Naive thymus-derived CD8-positive, alpha-beta T cell (primary cell): Measurements from ENCODE around the gene RBM18. TPM values are rescaled to one million over a fixed set of nuclear protein-coding genes. Genes with fewer than 3 reads are reported as not detected.

Experiments used
- ATAC-seq, 2 donors: fragments of 150-1000 bp; cut with Tn5 transposase in 1 of 2; sonication (Bioruptor Pico), chemical (Tn5 transposase) in 1 of 2; 1 replicate in 1 of 2; 2 replicates in 1 of 2; pipeline ENCODE4 v1.10.0; 2021; ENCODE audit warnings: mild to moderate bottlenecking in 2 of 2, moderate library complexity in 2 of 2
- POLR2A ChIA-PET: fragments of 350-600 bp; sonication (Branson Sonifier 250); formaldehyde crosslinking; loops from one replicate; lab custom pipeline; 2021; ENCODE audit warnings: antibody characterized with exemption; lab: Charles Lee
- DNase-seq, 10 donors: peaks; one replicate each; pipeline versions ENCODE4 v3.0.0 to v3.0.0-alpha.2; 2020 to 2022
- H3K27ac Mint-ChIP-seq, 10 donors: one replicate each; pipeline ENCODE4 v1.8.0; 2020 to 2022; ENCODE audit warnings: mild to moderate bottlenecking in 10 of 10, mixed read lengths in 10 of 10, moderate library complexity in 4 of 10, inconsistent platforms in 1 of 10
- H3K27me3 Mint-ChIP-seq, 5 donors: one replicate each; pipeline ENCODE4 v1.8.0; 2021 to 2022; ENCODE audit warnings: mixed read lengths in 5 of 5
- H3K36me3 Mint-ChIP-seq, 3 donors: one replicate each; pipeline ENCODE4 v1.8.0; 2020 to 2022; ENCODE audit warnings: mixed read lengths in 3 of 3, mild to moderate bottlenecking in 2 of 3, inconsistent platforms in 1 of 3
- H3K4me1 Mint-ChIP-seq, 4 donors: one replicate each; pipeline ENCODE4 v1.8.0; 2021 to 2022; ENCODE audit warnings: mixed read lengths in 4 of 4
- H3K4me3 Mint-ChIP-seq, 10 donors: one replicate each; pipeline ENCODE4 v1.8.0; 2020 to 2022; ENCODE audit warnings: mild to moderate bottlenecking in 10 of 10, mixed read lengths in 10 of 10, moderate library complexity in 6 of 10, inconsistent platforms in 1 of 10
- H3K9me3 Mint-ChIP-seq, 9 donors: one replicate each; pipeline ENCODE4 v1.8.0; 2020 to 2022; ENCODE audit warnings: mixed read lengths in 9 of 9, mild to moderate bottlenecking in 3 of 9, inconsistent platforms in 1 of 9, moderate library complexity in 1 of 9
- polyA plus RNA-seq, 3 donors: library from polyadenylated mRNA; unstranded; fragments of 300-500 nt; fragmentation: Illumina TruSeq; gene quantifications; one replicate each; pipeline ENCODE4 v1.2.3, GENCODE V29; 2021
- total RNA-seq, 8 experiments: library from RNA in 2 of 8; stranded (reverse) in 2 of 8; gene quantifications; one replicate each; pipeline ENCODE4 v1.2.3 and lab custom pipeline; 2021 to 2026

RBM18 gene
- total and polyA plus RNA-seq, 5 experiments from 2014 or later, result 15.1 to 19.8 (median 16.5) TPM

DNA sequence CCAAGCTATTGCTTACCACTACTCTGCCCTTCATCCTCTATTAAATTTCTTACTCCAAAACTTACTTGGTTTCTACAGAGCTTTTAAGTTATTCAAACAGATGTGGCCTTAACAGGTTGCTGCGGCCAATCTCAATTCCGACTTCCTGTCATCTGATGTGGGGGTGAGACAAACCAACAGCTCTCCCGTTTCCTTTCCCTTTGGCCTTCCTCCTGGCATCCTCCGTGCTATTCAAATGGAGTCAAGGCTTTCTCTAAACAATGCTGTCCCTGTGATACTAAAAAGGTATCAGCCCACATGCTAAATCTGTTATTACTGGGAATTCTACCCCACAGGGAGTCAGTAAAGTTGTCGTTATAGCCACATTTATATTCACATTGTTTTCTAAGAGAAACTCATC lies 11.8 kb downstream of the RBM18 start:
- POLR2A ChIA-PET, result no interaction called here
- no peak for ATAC-seq
- Mint-ChIP-seq H3K9me3 (no peaks in the 10 kb centered on the region), H3K4me3 (no peak overlapping the region), H3K36me3 (peaks cover 7 to 79% (median 10%) of the 10 kb centered on the region in 3 donors), H3K27me3 (no peaks in the 10 kb centered on the region), H3K4me1 (peaks cover 7 to 30% (median 16%) of the 10 kb centered on the region in 4 donors), H3K27ac (no peak overlapping the region)
- no peak for DNase-seq

DNA sequence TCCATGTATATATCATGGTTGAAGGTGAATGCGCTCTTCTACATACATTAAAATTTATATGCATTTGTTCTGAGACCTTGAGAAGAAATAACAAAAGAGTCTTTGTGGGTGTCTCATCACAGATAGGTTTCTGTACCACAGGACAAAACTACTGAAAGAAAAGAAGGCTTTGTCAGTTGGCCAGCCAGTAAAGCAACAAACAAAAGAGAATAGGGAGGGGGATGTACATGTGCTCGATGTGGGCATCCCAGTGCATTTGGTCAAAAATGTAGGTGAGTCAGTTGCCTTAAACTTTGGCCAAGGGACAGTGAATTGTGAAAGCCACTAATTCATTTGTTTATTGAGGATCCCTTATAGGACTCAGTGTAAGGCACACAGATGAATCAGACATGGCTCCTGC lies 13.3 kb downstream of the RBM18 start:
- H3K27me3 Mint-ChIP-seq, result no peaks in the 10 kb centered on the region
- H3K4me1 Mint-ChIP-seq, result peaks cover 4 to 29% (median 12%) of the 10 kb centered on the region in 4 donors
- no peak for ATAC-seq
- POLR2A ChIA-PET, result no interaction called here
- H3K36me3 Mint-ChIP-seq, result peaks cover 7 to 80% (median 11%) of the 10 kb centered on the region in 3 donors
- H3K4me3 Mint-ChIP-seq, result no peak overlapping the region
- H3K27ac Mint-ChIP-seq, result peak overlapping the region in 3 of 10 donors; percentile 21 to 51 (median 22)
- DNase-seq, result no peak
- H3K9me3 Mint-ChIP-seq, result no peaks in the 10 kb centered on the region

DNA sequence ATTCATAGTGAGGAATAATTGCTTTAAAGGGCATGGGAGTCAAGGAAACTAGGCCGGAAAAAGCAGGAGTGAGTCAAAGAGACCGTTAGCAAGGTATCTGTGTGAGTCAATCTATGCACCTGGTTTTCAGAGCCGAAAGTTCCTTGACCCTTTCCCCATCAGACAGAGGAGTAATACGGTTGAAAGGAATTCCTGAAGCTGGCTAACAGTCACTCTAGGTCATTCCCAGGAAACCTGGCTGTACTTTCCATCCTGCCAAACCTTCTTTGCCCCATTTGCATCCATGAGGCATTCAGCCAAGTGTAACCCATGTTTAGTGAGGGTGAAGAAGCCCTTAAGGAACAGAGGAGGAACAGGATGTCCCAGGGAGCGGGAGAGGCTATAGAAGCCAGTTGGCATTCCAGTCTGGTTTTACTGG lies 16.2 kb downstream of the RBM18 start:
- H3K36me3 Mint-ChIP-seq, result peaks cover 16 to 85% (median 16%) of the 10 kb centered on the region in 3 donors
- peaks cover 0 to 12% (median 5%) of the 10 kb centered on the region in 4 donors for H3K4me1 Mint-ChIP-seq

DNA sequence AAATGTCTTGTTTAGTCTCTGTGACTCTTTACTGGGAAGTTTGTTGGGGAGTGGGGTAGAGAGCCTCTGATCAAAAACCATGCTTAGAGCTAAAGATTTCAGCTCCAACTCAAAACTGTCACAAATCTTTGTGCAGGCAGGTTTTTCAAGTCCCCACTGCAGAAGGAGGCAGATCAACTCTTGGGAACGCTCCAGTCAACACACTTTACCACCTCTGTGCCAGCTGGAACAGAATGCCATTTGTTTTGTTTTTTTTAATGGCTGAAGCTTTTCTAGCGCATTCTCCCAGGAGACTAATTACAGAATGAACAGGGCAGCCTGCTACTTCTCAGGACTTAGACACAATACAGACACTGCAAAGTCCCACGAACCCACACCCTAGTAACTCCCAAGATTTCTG lies 18.0 kb downstream of the RBM18 start:
- no peak for DNase-seq
- Mint-ChIP-seq H3K9me3 (no peaks in the 10 kb centered on the region), H3K4me3 (no peak overlapping the region), H3K4me1 (no peaks in the 10 kb centered on the region), H3K27ac (peak overlapping the region in 1 of 10 donors; percentile 16), H3K27me3 (no peaks in the 10 kb centered on the region), H3K36me3 (peaks cover 16 to 86% (median 20%) of the 10 kb centered on the region in 3 donors)
- no peak for ATAC-seq
- POLR2A ChIA-PET, result no interaction called here

More for the DNA sequence above, 16.2 kb downstream of the RBM18 start:
- DNase-seq (no peak), ATAC-seq (no peak)
- H3K4me3 Mint-ChIP-seq, result no peak overlapping the region
- POLR2A ChIA-PET, result no interaction called here
- peak overlapping the region in 1 of 10 donors; percentile 48 for H3K27ac Mint-ChIP-seq
- H3K9me3 Mint-ChIP-seq, result no peaks in the 10 kb centered on the region
- H3K27me3 Mint-ChIP-seq, result no peaks in the 10 kb centered on the region

DNA sequence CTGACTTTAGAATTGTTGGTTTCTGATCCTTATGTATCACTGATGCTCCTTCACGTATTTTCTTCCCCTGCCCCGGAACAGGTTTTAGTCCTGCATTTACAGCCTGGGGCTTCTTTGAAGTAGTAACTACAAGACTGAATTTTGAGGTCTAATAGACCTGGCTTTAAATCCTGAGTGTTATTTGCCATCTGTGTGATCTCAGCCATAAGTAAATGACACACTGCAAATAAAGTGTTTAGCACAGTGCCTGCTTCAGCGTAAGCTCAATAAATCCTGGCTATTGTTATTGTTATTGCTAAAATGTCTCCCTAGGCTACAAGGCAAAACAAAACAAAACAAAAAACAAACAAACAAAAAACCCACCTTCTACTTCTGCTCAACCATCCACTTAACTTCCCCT lies 20.3 kb downstream of the RBM18 start:
- peak overlapping the region in 2 of 10 donors; percentile 28 to 31 for H3K27ac Mint-ChIP-seq
- ATAC-seq (no peak), DNase-seq (no peak)
- H3K4me1 Mint-ChIP-seq, result no peaks in the 10 kb centered on the region
- H3K27me3 Mint-ChIP-seq, result no peaks in the 10 kb centered on the region
- peaks cover 9 to 87% (median 17%) of the 10 kb centered on the region in 3 donors for H3K36me3 Mint-ChIP-seq
- H3K4me3 Mint-ChIP-seq, result no peak overlapping the region
- POLR2A ChIA-PET, result no interaction called here
- no peaks in the 10 kb centered on the region for H3K9me3 Mint-ChIP-seq

DNA sequence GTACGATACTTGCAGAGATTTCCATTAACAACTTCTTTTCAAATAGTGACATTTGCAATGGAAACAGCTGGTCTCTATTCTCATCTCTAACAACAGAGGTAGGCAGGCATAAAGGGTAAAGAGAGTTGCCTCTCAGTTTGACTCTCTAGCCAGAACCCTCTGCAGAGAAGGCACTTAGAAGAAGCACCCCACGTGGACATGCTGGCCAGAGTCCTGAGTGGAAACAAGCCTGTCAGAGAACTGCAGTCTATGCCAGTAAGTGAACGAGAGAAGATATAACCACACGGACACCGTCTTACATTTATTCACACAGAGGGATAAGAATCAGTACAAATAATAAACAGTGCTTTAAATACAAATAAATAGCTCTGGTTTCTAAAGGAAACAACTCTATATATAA lies 24.9 kb downstream of the RBM18 start:
- H3K4me1 Mint-ChIP-seq, result no peaks in the 10 kb centered on the region
- no peaks in the 10 kb centered on the region for H3K9me3 Mint-ChIP-seq
- DNase-seq, result no peak
- peak overlapping the region in 2 of 10 donors; percentile 71 to 74 for H3K27ac Mint-ChIP-seq
- no peak for ATAC-seq
- peaks cover 4 to 63% (median 16%) of the 10 kb centered on the region in 3 donors for H3K36me3 Mint-ChIP-seq
- no peaks in the 10 kb centered on the region for H3K27me3 Mint-ChIP-seq
- H3K4me3 Mint-ChIP-seq, result no peak overlapping the region
- POLR2A ChIA-PET, result no interaction called here

DNA sequence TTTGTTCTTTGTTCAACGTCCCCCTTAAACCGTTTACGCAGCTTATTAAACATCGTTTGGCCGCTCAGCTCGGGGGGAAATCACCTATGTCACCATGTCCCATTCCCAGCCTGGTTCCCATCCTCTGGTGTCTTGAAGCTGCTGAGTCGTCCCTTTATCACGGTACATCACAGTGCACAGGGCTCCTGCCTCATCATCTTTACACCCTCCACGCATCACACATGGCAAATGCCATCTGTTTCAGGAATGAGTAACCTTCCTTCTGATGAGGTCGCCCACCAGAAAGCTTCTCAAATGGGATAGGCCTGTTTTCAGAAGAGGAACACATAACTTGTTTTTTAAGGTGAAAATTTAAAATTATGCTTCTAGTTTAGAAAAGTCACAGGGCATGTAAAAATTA lies 28.0 kb downstream of the RBM18 start:
- Mint-ChIP-seq H3K9me3 (no peaks in the 10 kb centered on the region), H3K36me3 (peaks cover 0 to 34% (median 8%) of the 10 kb centered on the region in 3 donors), H3K4me3 (no peak overlapping the region), H3K4me1 (no peaks in the 10 kb centered on the region), H3K27ac (no peak overlapping the region), H3K27me3 (peaks cover 0 to 8% (median 2%) of the 10 kb centered on the region in 5 donors)
- POLR2A ChIA-PET, result no interaction called here
- ATAC-seq, result no peak
- DNase-seq, result no peak

DNA sequence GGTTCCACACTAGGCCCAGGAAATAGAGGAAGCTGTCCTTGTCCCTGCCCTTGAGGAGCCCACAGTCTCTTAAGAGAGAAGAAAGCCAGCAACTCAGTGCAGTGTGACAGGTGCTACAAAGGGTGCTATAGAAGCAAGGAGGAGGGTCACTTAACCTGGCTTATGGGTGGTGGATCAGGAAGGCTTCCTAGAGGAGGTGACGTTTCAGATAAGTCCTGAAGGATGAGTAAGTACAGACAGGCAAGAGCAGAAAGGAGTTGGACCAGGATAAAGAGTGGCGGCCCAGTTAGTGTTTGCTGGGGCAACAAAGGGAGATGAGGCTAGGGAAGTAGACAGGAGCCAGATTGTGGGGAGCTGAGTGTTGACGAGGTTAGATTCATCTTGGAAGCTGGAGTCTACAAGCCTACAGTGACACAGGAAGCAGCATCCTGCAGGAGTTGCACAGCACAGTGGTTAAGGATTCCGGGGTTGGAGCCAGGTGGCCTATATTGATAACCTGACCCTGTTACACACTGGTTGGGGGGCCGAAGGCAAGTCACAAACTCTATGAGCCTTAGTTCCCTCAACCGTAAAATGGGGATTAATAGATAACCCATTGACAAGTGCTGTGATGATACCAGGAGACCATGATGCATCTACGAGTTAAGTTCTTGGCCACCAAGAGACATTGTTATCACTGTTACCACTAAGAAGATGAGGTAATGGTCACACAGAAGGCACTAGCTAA lies 30.5 kb downstream of the RBM18 start:
- no peak overlapping the region for H3K4me3 Mint-ChIP-seq
- H3K4me1 Mint-ChIP-seq, result no peaks in the 10 kb centered on the region
- H3K36me3 Mint-ChIP-seq, result peaks cover 0 to 10% (median 2%) of the 10 kb centered on the region in 3 donors
- POLR2A ChIA-PET, result no interaction called here
- no peaks in the 10 kb centered on the region for H3K9me3 Mint-ChIP-seq
- ATAC-seq, result no peak
- no peak for DNase-seq
- peaks cover 0 to 9% (median 2%) of the 10 kb centered on the region in 5 donors for H3K27me3 Mint-ChIP-seq
- H3K27ac Mint-ChIP-seq, result no peak overlapping the region

DNA sequence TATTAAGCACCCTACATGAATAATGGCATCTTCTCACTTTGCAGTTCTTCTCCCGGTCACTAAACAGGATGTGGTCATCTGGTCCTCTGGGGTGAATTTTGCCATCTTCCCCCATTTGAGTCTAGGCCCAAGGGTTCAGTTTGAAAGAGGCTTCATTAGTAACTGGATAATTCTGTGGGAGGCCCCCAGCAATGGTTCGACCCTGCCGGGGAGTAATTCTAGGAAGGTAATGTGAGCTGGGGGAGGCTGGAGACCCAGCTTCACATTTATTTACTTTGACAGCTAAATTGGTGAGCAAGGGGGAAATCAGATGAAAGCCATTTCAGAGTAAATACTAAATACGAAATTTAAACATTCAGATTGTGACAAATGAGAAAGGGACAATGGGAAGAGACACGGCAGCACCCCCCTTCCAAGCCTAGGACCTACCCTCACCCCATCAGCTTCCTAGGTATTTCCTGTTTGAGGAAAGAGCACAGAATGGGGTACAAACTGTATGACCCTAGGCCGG lies 31.8 kb downstream of the RBM18 start:
- Mint-ChIP-seq H3K4me3 (no peak overlapping the region), H3K4me1 (no peaks in the 10 kb centered on the region), H3K9me3 (no peaks in the 10 kb centered on the region), H3K27me3 (peaks cover 0 to 9% (median 3%) of the 10 kb centered on the region in 5 donors), H3K36me3 (no peaks in the 10 kb centered on the region), H3K27ac (no peak overlapping the region)
- ATAC-seq (no peak), DNase-seq (no peak)
- POLR2A ChIA-PET, result no interaction called here

DNA sequence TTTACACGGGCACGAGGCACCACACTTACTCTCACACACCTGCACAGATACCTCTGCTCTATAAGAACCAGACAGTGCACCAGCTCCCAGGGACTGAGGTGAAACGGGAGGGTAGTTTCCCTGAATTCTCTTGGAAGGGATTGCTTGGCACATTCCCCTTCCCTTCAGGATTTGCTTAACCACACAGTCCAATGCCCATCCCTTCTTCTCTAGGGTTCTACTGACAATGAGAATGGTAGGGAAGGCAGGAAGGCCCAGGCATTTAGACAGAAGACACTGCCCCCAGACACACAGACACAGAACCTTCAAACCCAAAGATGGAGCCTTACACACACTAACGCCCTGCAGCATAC lies 35.2 kb downstream of the RBM18 start:
- no peak overlapping the region for H3K4me3 Mint-ChIP-seq
- H3K27ac Mint-ChIP-seq, result no peak overlapping the region
- DNase-seq (no peak), ATAC-seq (no peak)
- peaks cover 0 to 8% (median 3%) of the 10 kb centered on the region in 4 donors for H3K4me1 Mint-ChIP-seq
- POLR2A ChIA-PET, result no interaction called here
- no peaks in the 10 kb centered on the region for H3K36me3 Mint-ChIP-seq
- no peaks in the 10 kb centered on the region for H3K9me3 Mint-ChIP-seq
- H3K27me3 Mint-ChIP-seq, result peaks cover 15 to 34% (median 29%) of the 10 kb centered on the region in 5 donors

DNA sequence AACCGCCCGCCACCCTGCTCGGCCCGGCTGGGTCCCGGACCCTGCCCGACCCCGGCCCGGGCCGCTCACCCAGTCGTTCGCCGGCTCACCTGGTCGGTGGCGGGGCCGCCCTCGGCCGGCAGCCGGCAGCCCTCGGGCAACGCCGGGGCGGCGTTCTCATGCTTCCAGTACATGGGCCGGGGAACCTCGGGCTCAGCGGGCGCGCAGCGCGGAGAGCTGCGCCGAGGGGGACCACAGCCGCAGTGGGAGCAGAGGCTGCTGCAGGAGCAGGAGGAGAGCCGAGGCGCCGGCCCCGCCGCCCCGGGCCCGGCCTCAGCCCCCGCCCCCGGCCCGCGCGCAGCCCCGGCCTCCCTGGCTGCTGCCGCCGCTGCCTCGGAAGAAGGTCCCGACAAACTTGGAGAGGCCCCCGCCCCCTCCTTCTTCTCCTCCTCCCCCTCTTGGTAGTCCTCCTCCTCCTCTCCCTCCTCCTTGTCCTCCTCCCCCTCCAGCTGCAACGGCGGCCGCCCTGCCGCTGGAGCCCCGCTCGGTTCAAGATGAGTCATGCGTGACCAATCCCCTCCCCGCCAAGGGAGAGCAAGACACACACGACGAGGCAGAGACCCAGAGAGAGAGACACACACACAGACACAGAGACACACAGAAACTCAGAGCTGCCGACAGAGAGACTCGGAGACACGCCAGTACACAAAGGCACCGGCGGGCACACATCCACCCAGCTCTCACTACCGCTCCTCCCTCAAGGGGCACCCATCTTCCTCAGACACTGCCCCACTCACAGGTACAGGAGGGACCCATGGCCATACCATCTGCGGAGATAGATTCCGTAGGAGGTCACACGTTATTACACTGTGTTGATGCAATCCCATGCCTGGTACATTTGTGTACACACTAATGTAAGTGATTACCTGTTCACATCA lies 35.8 kb downstream of the RBM18 start, which contains the start of gene LHX6:
LHX6 (minus strand) TSS at position 390 of the 917 bp plus-strand sequence; CDS start at position 173, 217 bp downstream.
- Mint-ChIP-seq H3K27me3 (peaks cover 21 to 40% (median 32%) of the 10 kb centered on the region in 5 donors), H3K4me3 (peak within 1 kb of the TSS; percentile 10 to 73 (median 52)), H3K27ac (no peak within 1 kb of the TSS), H3K9me3 (no peaks in the 10 kb centered on the region), H3K4me1 (peaks cover 0 to 8% (median 3%) of the 10 kb centered on the region in 4 donors), H3K36me3 (no peaks in the 10 kb centered on the region)
- ATAC-seq (peak in 1 of 2 donors; percentile 30), DNase-seq (no peak)
- POLR2A ChIA-PET, result no interaction called here

DNA sequence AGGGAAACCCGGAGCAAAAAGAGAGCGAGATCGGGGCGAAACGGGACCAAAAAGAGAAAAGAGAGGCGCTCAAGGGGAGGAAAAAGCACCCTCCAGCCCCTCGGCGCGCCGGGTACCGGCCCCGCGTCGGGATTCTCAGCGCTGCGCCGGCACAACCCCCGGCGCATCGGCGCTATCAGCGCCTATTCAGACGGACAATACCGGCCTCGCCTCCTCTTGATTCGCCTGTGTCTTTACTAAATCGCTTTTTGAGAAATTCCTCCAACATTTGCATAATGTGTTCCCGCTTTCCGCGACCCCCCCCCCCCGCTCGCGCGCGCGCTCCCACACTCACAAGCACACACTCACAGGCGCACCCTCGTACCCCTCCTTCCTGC lies 36.5 kb downstream of the RBM18 start:
- ATAC-seq (no peak), DNase-seq (no peak)
- POLR2A ChIA-PET, result no interaction called here
- H3K4me1 Mint-ChIP-seq, result peaks cover under 1 to 8% (median 3%) of the 10 kb centered on the region in 4 donors
- peak overlapping the region; percentile 10 to 73 (median 52) for H3K4me3 Mint-ChIP-seq
- no peaks in the 10 kb centered on the region for H3K9me3 Mint-ChIP-seq
- H3K27ac Mint-ChIP-seq, result no peak overlapping the region
- no peaks in the 10 kb centered on the region for H3K36me3 Mint-ChIP-seq
- H3K27me3 Mint-ChIP-seq, result peaks cover 24 to 47% (median 37%) of the 10 kb centered on the region in 5 donors

DNA sequence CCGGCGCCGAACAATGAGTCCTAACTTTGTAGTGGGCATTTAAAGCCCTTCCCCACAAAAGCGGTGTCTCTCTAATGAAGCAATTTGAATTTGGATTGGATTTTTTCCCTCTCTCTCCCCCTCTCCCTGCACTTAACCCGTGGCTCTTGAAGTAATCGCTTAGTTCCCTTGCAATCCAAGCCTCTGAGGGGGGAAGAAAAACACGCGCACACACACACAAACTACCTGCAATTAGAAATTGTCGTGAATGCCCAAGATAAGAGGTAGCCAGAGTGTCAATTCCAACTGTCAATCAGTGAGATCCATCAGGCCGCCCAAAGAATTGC lies 37.1 kb downstream of the RBM18 start:
- H3K27ac Mint-ChIP-seq, result no peak overlapping the region
- H3K27me3 Mint-ChIP-seq, result peaks cover 25 to 50% (median 40%) of the 10 kb centered on the region in 5 donors
- no peaks in the 10 kb centered on the region for H3K36me3 Mint-ChIP-seq
- peaks cover 2 to 9% (median 7%) of the 10 kb centered on the region in 4 donors for H3K4me1 Mint-ChIP-seq
- DNase-seq (no peak), ATAC-seq (no peak)
- peak overlapping the region in 9 of 10 donors; percentile 9 to 53 (median 46) for H3K4me3 Mint-ChIP-seq
- no peaks in the 10 kb centered on the region for H3K9me3 Mint-ChIP-seq
- POLR2A ChIA-PET, result no interaction called here
